HK-2 (cell line): ENCODE data around the gene COQ3.

Source experiments
- DNase-seq: peaks from one replicate; pipeline ENCODE4 v3.0.0-alpha.2; 2018; ENCODE audit not compliant: unreplicated experiment

Gene COQ3

GRCh38 chr6:99333068-99333467, 60.9 kb downstream of the COQ3 start:
- DNase-seq: no peak

GRCh38 chr6:99331531-99331930, 62.5 kb downstream of the COQ3 start:
- no peak for DNase-seq

DNA sequence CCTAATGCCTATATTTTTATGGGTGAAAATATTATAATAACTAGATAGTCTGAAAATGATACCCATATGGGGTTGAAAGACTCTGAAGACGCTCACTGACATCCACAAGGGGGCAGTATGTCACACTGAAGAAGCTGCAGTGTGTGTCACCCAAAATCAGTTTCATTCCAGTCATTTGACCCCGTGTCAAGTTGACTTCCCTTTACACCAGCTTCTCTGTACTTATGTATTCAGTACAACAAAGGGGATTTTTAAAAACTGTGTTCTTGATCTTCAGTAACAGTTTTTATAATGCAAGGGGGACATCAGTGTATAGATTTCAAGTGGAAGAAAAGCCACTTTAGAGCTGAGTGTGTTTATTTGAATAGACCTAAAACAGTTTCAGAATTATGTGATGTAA, 63.8 kb downstream of the COQ3 start:
- DNase-seq: peak; percentile 42

- no peak for DNase-seq
These were observed 69.0 kb downstream of the COQ3 start for GRCh38 chr6:99324996-99325395.
